ENCODE data around the gene GTPBP8. TPM values are rescaled to one million over a fixed set of nuclear protein-coding genes. Genes with fewer than 3 reads are reported as not detected.

The GTPBP8 gene
- polyA plus RNA-seq, 1 donor (not counting 4 experiments of a cell fraction or from before 2014, with no cell fraction given), result 16.9 TPM

DNA sequence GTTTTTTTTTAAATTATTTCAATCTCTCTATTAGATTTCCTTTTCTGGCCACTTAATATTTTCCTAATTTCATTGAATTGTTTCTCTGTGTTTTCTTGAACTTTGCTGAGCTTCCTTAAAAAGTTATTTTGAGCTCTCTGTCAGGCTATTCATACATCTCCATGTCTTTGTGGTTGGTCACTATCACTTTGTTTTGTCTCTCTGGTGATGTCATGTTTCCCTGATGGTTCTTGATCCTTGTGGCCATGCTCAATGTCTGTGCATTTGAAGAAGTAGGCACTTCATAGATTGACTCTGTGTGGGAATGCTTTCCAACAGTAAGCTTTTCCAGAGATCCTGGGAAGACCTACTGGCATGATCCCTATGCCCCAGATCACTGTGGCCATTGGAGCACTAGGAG lies 34.4 kb upstream of the GTPBP8 start:
- Histone ChIP-seq H4K20me1 (ENCODE audit: control insufficient read depth, extremely low read depth, insufficient read depth, low read length) (no peaks in the 10 kb centered on the region), H3K4me1 (ENCODE audit: control insufficient read depth, extremely low read depth, insufficient read depth, low read length) (no peaks in the 10 kb centered on the region), H3K27ac (ENCODE audit: control insufficient read depth, insufficient read depth, low read length) (no peak overlapping the region), H3K36me3 (ENCODE audit: control insufficient read depth in 2 of 2, extremely low read depth in 1 of 2, insufficient read depth in 2 of 2, low read length in 2 of 2) (no peaks in the 10 kb centered on the region), H3K4me3 (ENCODE audit: control insufficient read depth in 2 of 3, extremely low read depth in 1 of 3, insufficient read depth in 2 of 3, low read depth in 1 of 3, low read length in 3 of 3) (no peak overlapping the region), H3K4me2 (ENCODE audit: control insufficient read depth, extremely low read depth, insufficient read depth, low read depth, low read length) (no peak overlapping the region), H3K9me1 (ENCODE audit: control insufficient read depth, extremely low read depth, insufficient read depth, low read length) (no peaks in the 10 kb centered on the region), H3K9me3 (ENCODE audit: control insufficient read depth, low read depth, low read length) (no peaks in the 10 kb centered on the region), H3K27me3 (ENCODE audit: control insufficient read depth, extremely low read depth, insufficient read depth, low read length) (no peaks in the 10 kb centered on the region), H3K9ac (ENCODE audit: control insufficient read depth, extremely low read depth, insufficient read depth, low read length) (no peak overlapping the region), H3K79me2 (ENCODE audit: control insufficient read depth, insufficient read depth, low read length) (no peaks in the 10 kb centered on the region), H2AFZ (ENCODE audit: control insufficient read depth, low read length) (no peak overlapping the region)
- dilution Hi-C loops (cut with MboI; ENCODE audit: extremely low pct_ligation_motif_present, low sequenced_read_pairs), result no loop called here
- no peak for DNase-seq (ENCODE audit: low read depth, low spot score)
- TF ChIP-seq EZH2 (IDR thresholded peaks at IDR 0.05; ENCODE audit: low read length), result no peak
- TF ChIP-seq, protein P1, sequence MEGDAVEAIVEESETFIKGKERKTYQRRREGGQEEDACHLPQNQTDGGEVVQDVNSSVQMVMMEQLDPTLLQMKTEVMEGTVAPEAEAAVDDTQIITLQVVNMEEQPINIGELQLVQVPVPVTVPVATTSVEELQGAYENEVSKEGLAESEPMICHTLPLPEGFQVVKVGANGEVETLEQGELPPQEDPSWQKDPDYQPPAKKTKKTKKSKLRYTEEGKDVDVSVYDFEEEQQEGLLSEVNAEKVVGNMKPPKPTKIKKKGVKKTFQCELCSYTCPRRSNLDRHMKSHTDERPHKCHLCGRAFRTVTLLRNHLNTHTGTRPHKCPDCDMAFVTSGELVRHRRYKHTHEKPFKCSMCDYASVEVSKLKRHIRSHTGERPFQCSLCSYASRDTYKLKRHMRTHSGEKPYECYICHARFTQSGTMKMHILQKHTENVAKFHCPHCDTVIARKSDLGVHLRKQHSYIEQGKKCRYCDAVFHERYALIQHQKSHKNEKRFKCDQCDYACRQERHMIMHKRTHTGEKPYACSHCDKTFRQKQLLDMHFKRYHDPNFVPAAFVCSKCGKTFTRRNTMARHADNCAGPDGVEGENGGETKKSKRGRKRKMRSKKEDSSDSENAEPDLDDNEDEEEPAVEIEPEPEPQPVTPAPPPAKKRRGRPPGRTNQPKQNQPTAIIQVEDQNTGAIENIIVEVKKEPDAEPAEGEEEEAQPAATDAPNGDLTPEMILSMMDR (optimal IDR thresholded peaks at IDR 0.05 in 1 of 3, IDR thresholded peaks at IDR 0.05 in 1 of 3, conservative IDR thresholded peaks at IDR 0.05 in 1 of 3; ENCODE audit: extremely low read depth in 1 of 3, insufficient read depth in 2 of 3, low read length in 3 of 3), result no peak
- FAIRE-seq, result no peak

DNA sequence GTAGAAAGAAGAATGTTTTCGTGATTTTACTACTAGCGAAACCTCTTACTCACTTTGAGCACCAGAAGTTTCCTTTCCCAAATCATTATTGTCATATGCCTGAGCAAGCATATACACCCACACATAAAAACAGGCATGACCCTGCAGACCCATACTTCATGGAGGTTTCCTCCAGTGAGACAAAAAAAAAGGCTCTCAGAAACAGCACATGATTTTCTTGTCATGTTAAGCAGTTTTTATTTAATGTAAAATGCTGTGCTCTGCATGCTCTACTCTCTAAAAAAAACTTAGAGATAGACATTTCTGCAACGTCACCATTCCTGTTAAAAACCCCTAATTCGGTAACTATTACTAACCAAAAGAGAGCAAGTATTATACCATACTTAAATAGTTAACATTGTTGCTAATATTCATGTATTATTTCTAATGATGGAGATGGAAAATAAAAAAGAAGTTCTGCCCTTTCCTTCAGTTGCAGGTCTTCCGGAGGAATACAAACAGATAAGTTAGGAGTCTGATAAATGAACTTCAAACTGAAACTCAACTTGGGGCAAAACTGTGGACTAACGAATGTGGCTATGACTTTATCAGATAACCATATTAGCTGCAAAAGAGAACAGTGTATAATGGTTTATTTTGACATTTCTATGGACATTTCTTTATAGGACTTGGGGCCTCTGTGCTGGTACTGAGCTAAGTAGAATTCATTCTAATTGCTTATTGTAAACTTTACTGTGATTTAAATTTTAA lies 31.8 kb upstream of the GTPBP8 start:
- no peak overlapping the region for H3K9ac ChIP-seq (ENCODE audit: control insufficient read depth, extremely low read depth, insufficient read depth, low read length)
- H3K4me2 ChIP-seq (ENCODE audit: control insufficient read depth, extremely low read depth, insufficient read depth, low read depth, low read length), result no peak overlapping the region
- H3K36me3 ChIP-seq (ENCODE audit: control insufficient read depth in 2 of 2, extremely low read depth in 1 of 2, insufficient read depth in 2 of 2, low read length in 2 of 2), result no peaks in the 10 kb centered on the region
- H3K9me3 ChIP-seq (ENCODE audit: control insufficient read depth, low read depth, low read length), result peaks cover 3% of the 10 kb centered on the region
- FAIRE-seq (no peak), DNase-seq (ENCODE audit: low read depth, low spot score) (no peak)
- dilution Hi-C loops (cut with MboI; ENCODE audit: extremely low pct_ligation_motif_present, low sequenced_read_pairs), result no loop called here
- H2AFZ ChIP-seq (ENCODE audit: control insufficient read depth, low read length), result no peak overlapping the region
- no peaks in the 10 kb centered on the region for H4K20me1 ChIP-seq (ENCODE audit: control insufficient read depth, extremely low read depth, insufficient read depth, low read length)
- no peak overlapping the region for H3K4me3 ChIP-seq (ENCODE audit: control insufficient read depth in 2 of 3, extremely low read depth in 1 of 3, insufficient read depth in 2 of 3, low read depth in 1 of 3, low read length in 3 of 3)
- no peaks in the 10 kb centered on the region for H3K4me1 ChIP-seq (ENCODE audit: control insufficient read depth, extremely low read depth, insufficient read depth, low read length)
- TF ChIP-seq, protein P1 (optimal IDR thresholded peaks at IDR 0.05 in 1 of 3, IDR thresholded peaks at IDR 0.05 in 1 of 3, conservative IDR thresholded peaks at IDR 0.05 in 1 of 3; ENCODE audit: extremely low read depth in 1 of 3, insufficient read depth in 2 of 3, low read length in 3 of 3), result no peak
- TF ChIP-seq EZH2 (IDR thresholded peaks at IDR 0.05; ENCODE audit: low read length), result no peak
- H3K27me3 ChIP-seq (ENCODE audit: control insufficient read depth, extremely low read depth, insufficient read depth, low read length), result no peaks in the 10 kb centered on the region
- no peaks in the 10 kb centered on the region for H3K79me2 ChIP-seq (ENCODE audit: control insufficient read depth, insufficient read depth, low read length)
- no peaks in the 10 kb centered on the region for H3K9me1 ChIP-seq (ENCODE audit: control insufficient read depth, extremely low read depth, insufficient read depth, low read length)
- no peak overlapping the region for H3K27ac ChIP-seq (ENCODE audit: control insufficient read depth, insufficient read depth, low read length)

All from keratinocyte (primary cell).